Caco-2 (cell line): ENCODE measurements around the gene ZBTB43. TPM values are rescaled to one million over a fixed set of nuclear protein-coding genes. Genes with fewer than 3 reads are reported as not detected.

Experiments
- BruUV-seq: library from RNA; stranded (reverse); fragments of 400-500 nt; replicated peaks from 2 replicates; lab custom pipeline; 2021; lab: Mats Ljungman, UMichigan
- CTCF ChIA-PET: fragments of 300-600 bp; sonication (Branson Sonifier 250); formaldehyde crosslinking; loops from one replicate; lab custom pipeline; 2022; ENCODE audit warnings: antibody characterized with exemption; lab: Charles Lee
- POLR2A ChIA-PET: fragments of 300-600 bp; sonication (Branson Sonifier 250); formaldehyde crosslinking; loops from one replicate; lab custom pipeline; 2022; ENCODE audit warnings: antibody characterized with exemption; lab: Charles Lee
- DNase-seq, 2 experiments: peaks; one replicate each; pipeline versions ENCODE4 v3.0.0 to v3.0.0-alpha.2; 2020 to 2022
- H3K27me3 ChIP-seq: replicated peaks from 2 replicates; pipeline ENCODE4 v1.6.0; 2011; ENCODE audit warnings: low read length; ENCODE audit not compliant: control insufficient read depth, insufficient read depth
- H3K36me3 ChIP-seq: 2 replicates; pipeline ENCODE4 v1.5.1; 2011; ENCODE audit warnings: low read length; ENCODE audit not compliant: control insufficient read depth, insufficient read depth
- H3K4me1 ChIP-seq: fragments of 250-450 bp; sonication (Bioruptor Pico); 2 replicates; pipeline ENCODE4 v1.5.1; 2020; ENCODE audit warnings: mild to moderate bottlenecking
- H3K4me3 ChIP-seq: 2 replicates; pipeline ENCODE4 v1.5.1; 2011; ENCODE audit warnings: low read depth, mild to moderate bottlenecking, control low read depth, low read length
- H3K9me3 ChIP-seq: fragments of 250-450 bp; sonication (Bioruptor Pico); 2 replicates; pipeline ENCODE4 v1.5.1; 2020; ENCODE audit warnings: mild to moderate bottlenecking, moderate library complexity
- H3K27ac Mint-ChIP-seq: one replicate; pipeline ENCODE4 v1.8.0; 2022; ENCODE audit warnings: mixed read lengths; ENCODE audit not compliant: unreplicated experiment
- H3K27me3 Mint-ChIP-seq: one replicate; pipeline ENCODE4 v1.8.0; 2022; ENCODE audit warnings: mixed read lengths; ENCODE audit not compliant: insufficient read depth, unreplicated experiment
- H3K36me3 Mint-ChIP-seq: one replicate; pipeline ENCODE4 v1.8.0; 2022; ENCODE audit warnings: mild to moderate bottlenecking, mixed read lengths; ENCODE audit not compliant: insufficient read depth, unreplicated experiment
- H3K4me1 Mint-ChIP-seq: one replicate; pipeline ENCODE4 v1.8.0; 2022; ENCODE audit warnings: low read depth, mixed read lengths; ENCODE audit not compliant: unreplicated experiment
- H3K4me3 Mint-ChIP-seq: one replicate; pipeline ENCODE4 v1.8.0; 2022; ENCODE audit warnings: mild to moderate bottlenecking, moderate library complexity, mixed read lengths; ENCODE audit not compliant: unreplicated experiment
- H3K9me3 Mint-ChIP-seq: one replicate; pipeline ENCODE4 v1.8.0; 2022; ENCODE audit warnings: mixed read lengths; ENCODE audit not compliant: unreplicated experiment
- CTCF ChIP-seq, 2 experiments: fragments of 200-600 bp in 1 of 2; IDR thresholded peaks; 1 replicate in 1 of 2; 2 replicates in 1 of 2; pipeline versions ENCODE4 v1.5.1 to v1.8.0; 2011 to 2022; ENCODE audit warnings: antibody characterized with exemption in 1 of 2, control low read depth in 1 of 2, inconsistent platforms in 1 of 2, low read depth in 1 of 2, low read length in 1 of 2, mild to moderate bottlenecking in 1 of 2, moderate library complexity in 1 of 2; ENCODE audit not compliant: insufficient read depth in 1 of 2, severe bottlenecking in 1 of 2, unreplicated experiment in 1 of 2
- intact Hi-C: fragments of 100-400 bp; cut with micrococcal nuclease; formaldehyde crosslinking; loops from one replicate; pipeline ENCODE4 v1.10.0; 2022; ENCODE audit not compliant: unreplicated experiment
- total RNA-seq: library from RNA; stranded (reverse); gene quantifications from 2 replicates; pipeline ENCODE4 v1.2.3, GENCODE V29; 2022

The ZBTB43 gene
- total RNA-seq, 1 experiment from 2014 or later = 18.5 TPM

DNA sequence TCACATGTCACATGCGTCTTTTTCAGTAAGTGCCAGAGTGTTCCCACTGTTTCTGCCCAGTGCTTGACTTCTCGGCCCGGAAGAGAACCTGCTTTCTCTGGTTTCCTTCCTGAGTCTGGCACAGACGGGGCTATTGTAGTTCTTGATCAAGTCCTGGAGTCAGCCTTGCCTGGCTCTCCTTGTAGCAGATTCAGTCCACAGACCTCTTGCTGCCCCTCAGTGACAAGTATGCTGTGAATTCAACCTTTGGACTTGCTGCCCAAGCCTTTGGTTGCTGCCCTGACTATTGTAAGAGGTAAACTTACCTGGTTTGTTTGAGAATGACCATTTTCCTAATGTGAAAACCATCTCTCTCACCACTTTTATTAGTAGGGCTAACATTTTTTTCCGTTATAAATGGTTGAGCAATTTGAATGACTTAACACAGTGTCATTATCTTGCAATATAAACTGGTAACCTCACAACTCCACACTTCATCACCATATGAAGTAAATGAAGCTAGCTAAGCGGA is 80.3 kb downstream of the ZBTB43 start:
- Histone ChIP-seq H3K9me3 (no peaks in the 10 kb centered on the region), H3K27me3 (no peaks in the 10 kb centered on the region), H3K36me3 (no peaks in the 10 kb centered on the region; the same call in 1 of the 2 replicates), H3K4me1 (peaks cover 21% of the 10 kb centered on the region), H3K4me3 (no peak overlapping the region)
- BruUV-seq = no TSS peak
- peaks cover 14% of the 10 kb centered on the region for H3K4me1 Mint-ChIP-seq
- POLR2A ChIA-PET = interaction anchor here (1.0 kb wide), 1 partner anchor 29 kb away, joined by 5 read pairs; the partner anchor contains the start of gene RALGPS1
- peak overlapping the region; percentile 89 for H3K27ac Mint-ChIP-seq
- H3K9me3 Mint-ChIP-seq = no peaks in the 10 kb centered on the region
- no peaks in the 10 kb centered on the region for H3K27me3 Mint-ChIP-seq
- TF ChIP-seq CTCF (IDR thresholded peaks at IDR 0.05; ENCODE audit: insufficient read depth in 1 of 2, low read depth in 1 of 2, low read length in 1 of 2, severe bottlenecking in 1 of 2, unreplicated experiment in 1 of 2) = no peak
- intact Hi-C loops = loop anchor here (1.0 to 2.0 kb wide), 4 partner anchors 24 to 61 kb away; partner anchors contain the start of gene RALGPS1
- H3K36me3 Mint-ChIP-seq = peaks cover 26% of the 10 kb centered on the region
- DNase-seq = peak; percentile 81 to 89
- CTCF ChIA-PET = interaction anchor here (0.6 kb wide), 1 partner anchor 61 kb away, joined by 4 read pairs; no protein-coding TSS in a partner anchor
- H3K4me3 Mint-ChIP-seq = peak overlapping the region; percentile 33

DNA sequence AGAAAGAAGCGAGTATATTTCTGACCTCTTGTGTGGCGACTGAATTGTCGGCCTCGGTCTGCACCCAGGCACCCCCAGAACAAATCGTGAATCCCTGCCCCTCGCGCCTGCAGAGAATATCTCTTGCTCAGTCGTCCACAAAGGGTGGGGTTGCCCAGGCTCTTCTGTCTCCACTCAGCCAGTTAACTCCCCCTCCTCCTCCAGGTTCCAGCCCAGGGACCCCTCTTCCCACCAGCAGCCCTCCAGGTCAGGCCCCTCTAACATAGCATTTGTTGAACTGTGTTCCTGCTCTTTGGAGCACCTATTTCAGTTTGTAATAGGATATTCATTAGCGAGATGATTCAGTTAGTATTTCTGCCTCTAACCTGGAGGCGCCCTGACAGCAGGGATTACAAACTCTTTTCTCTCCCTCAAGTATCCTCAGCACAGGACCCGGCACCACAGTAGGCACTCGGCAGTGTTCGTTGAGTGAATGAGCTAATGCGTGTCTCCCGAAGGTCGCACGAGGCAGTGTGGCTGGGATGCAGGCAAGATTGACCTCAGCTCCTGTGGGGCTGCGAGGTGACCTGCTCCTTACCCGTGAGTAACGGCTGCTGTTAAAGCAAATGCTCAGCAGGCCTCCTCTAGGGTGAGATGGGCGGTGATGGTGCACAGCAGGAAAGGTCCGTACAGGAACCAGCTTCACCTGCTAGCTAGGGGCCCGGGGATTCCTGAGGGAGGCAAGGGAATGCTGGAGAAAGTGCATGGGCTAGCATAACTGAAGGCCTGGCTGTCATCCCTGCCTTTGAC is 81.4 kb downstream of the ZBTB43 start:
- Mint-ChIP-seq H3K4me3 (no peak overlapping the region), H3K36me3 (peaks cover 26% of the 10 kb centered on the region), H3K27me3 (no peaks in the 10 kb centered on the region), H3K4me1 (peaks cover 14% of the 10 kb centered on the region), H3K9me3 (no peaks in the 10 kb centered on the region), H3K27ac (peak overlapping the region; percentile 89)
- intact Hi-C loops = no loop called here
- H3K36me3 ChIP-seq = no peaks in the 10 kb centered on the region
- no peaks in the 10 kb centered on the region for H3K9me3 ChIP-seq
- H3K4me3 ChIP-seq = no peak overlapping the region
- no TSS peak for BruUV-seq
- CTCF ChIA-PET = interaction anchor here (0.6 to 1.1 kb wide), 2 partner anchors 27 to 60 kb away, joined by 3 to 4 read pairs; no protein-coding TSS in a partner anchor
- DNase-seq = no peak
- H3K4me1 ChIP-seq = peaks cover 21% of the 10 kb centered on the region
- TF ChIP-seq CTCF (IDR thresholded peaks at IDR 0.05; ENCODE audit: insufficient read depth in 1 of 2, low read depth in 1 of 2, low read length in 1 of 2, severe bottlenecking in 1 of 2, unreplicated experiment in 1 of 2) = no peak
- H3K27me3 ChIP-seq = no peaks in the 10 kb centered on the region
- POLR2A ChIA-PET = interaction anchor here (1.0 kb wide), 1 partner anchor 28 kb away, joined by 5 read pairs; the partner anchor contains the start of gene RALGPS1

- CTCF ChIA-PET = interaction anchor here (1.1 kb wide), 1 partner anchor 27 kb away, joined by 3 read pairs; no protein-coding TSS in a partner anchor
- H3K9me3 ChIP-seq = no peaks in the 10 kb centered on the region
- Mint-ChIP-seq H3K4me3 (no peak overlapping the region), H3K27me3 (no peaks in the 10 kb centered on the region), H3K4me1 (peaks cover 14% of the 10 kb centered on the region), H3K27ac (no peak overlapping the region), H3K36me3 (peaks cover 22% of the 10 kb centered on the region), H3K9me3 (no peaks in the 10 kb centered on the region)
- no peak for TF ChIP-seq CTCF (IDR thresholded peaks at IDR 0.05; ENCODE audit: insufficient read depth in 1 of 2, low read depth in 1 of 2, low read length in 1 of 2, severe bottlenecking in 1 of 2, unreplicated experiment in 1 of 2)
- H3K4me3 ChIP-seq = no peak overlapping the region
- H3K36me3 ChIP-seq = no peaks in the 10 kb centered on the region
- intact Hi-C loops = no loop called here
- no peak for DNase-seq
- peaks cover 21% of the 10 kb centered on the region for H3K4me1 ChIP-seq
- POLR2A ChIA-PET = no interaction called here
- no TSS peak for BruUV-seq
- H3K27me3 ChIP-seq = no peaks in the 10 kb centered on the region
Observed at GRCh38 chr9:126886897-126887296, 82.1 kb downstream of the ZBTB43 start.
